GM19240 (cell line): ENCODE data around the gene PRDM16.

ENCODE experiments used
- DNase-seq: peaks from one replicate; pipeline ENCODE4 v3.0.0; 2011; ENCODE audit warnings: low spot score; ENCODE audit not compliant: insufficient read length

PRDM16 gene

DNA sequence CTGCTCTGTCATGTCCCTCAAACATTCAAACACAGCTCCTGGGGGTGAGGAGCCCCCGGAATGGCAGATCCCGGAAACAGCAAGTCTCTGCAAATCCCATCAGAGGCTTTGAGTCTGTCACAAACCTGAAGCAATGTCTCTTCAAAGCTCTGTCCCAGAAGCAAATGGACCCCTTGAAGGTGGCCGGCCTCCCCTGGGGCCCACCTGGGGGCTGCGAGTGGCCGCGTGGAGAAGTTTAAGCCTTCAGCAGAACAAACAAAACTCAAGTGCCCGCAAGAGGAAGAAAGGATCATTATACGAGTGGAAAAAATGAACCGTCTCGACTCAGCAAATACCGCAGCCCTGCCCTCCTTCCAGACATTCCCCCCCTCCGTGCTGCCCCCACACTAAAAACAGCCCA, 53.3 kb downstream of the PRDM16 start:
- no peak for DNase-seq

DNA sequence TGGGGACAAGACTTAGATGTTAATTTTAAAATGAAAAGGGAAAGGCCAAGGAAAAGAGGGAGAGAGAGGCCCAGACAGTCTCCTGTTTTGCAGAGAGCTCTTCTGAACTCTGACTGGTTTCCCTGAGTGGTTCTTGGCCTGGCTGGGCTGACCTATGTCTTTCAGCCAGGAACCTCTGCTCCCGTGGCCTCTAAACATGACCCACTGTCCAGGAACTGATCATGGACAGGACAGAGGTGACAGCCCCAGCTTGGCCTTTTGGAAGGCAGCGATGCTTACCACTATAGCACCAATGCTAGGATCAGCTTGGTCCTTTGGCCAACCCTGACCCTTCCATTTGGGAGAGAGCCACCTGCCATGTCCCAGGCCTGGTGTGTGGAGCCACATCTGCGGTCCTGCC, 55.2 kb downstream of the PRDM16 start:
- DNase-seq: no peak

DNA sequence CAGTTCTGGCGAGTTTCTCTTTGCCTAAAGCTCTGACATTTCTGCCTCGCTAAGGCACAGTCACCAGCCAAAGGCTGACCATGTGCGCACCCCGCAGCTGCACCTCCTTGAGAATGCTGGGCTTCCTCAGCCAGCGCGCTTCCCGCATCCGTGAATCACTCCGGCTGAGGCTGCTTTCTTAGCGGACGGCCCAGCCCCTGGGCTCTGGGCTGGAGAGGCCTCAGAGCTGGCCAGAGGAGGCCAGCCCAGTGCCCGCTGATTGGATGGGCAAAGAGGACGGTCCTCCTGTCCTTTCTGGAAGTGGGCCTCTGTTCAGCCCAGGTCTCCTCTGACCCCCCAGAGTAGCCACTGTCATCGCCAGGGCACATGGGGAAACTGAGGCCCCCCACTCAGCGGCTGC, 56.1 kb downstream of the PRDM16 start:
- DNase-seq: no peak

DNA sequence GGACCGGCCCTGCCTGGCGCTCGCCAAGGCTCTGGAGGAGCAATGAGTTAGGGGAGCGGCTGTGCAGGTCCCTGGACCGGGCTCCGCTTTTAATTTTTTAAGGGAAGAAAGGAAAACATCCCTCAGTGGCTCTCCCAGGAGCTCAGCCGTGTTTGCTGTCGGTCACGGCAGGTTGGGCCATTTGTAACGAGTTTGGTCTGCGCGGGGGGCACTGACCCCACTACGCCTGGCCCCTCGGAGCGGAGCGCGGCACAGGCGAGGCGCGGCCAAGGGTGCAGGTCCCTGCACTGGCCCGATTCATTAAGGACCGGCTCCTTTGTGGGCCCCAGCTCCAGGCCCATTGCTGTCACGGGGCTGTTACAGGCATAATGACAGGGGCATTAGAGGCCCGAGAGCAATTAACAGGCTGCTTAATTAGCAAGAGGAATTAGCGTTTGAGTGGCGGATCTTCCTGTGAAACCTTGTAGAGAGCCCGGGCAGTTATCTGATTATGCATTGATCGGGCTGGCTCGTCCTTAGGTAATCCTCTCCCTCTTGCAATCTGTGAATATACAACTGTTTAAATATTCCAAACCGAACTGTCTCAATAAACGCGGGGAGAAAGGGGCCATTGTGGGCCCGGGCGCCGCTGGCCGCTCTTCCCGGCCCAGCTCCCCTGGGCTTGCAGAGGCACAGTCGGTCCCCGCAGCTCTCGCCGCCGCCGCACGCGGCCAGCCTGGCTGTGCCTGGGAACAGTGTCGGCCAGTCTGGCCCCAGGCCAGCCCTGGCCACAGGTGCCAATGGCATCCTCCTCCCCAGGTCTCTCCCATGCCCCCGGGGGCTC, 56.8 kb downstream of the PRDM16 start:
- DNase-seq: no peak

DNA sequence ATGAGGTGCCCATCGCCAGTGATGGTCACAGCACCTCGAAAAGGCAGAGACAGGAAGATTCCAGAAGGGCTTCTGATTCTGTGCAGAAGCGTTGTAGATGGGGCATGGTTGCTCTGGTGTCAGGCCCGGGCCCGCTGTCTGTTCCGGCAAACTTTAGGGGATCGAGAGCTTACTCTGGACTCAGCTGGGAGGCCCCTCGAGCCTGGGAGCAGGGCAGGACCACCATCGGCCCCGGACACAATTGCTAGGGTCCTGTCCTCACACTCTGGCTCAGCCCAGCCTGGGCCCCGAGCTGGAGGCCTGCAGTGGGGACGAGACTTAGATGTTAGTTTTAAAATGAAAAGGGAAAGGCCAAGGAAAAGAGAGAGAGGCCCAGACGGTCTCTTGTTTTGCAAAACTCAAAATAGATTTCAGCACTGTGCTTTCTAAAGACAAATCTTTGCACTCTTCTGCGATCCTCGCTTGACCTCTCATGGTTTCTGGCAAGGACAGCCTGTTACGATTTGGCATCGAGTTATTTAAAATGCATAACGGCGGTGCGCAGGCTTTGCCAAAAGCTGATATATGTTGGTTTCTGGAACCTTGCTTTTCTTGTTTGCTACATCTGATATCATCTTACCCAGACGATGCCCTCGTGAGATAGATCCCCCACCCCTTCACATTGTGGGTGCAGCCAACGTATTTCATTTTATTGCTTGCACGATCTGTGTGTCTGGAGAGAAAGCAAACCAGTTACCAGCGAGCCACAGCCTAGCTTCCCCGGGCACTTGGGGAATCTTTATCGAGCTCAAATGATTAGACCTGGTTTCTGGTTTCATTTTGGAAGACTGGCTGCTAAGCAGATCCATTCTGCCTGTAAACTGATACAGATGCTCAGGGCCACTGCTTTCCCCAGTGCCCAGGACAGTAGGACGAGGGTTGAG, 58.0 kb downstream of the PRDM16 start:
- DNase-seq: no peak

DNA sequence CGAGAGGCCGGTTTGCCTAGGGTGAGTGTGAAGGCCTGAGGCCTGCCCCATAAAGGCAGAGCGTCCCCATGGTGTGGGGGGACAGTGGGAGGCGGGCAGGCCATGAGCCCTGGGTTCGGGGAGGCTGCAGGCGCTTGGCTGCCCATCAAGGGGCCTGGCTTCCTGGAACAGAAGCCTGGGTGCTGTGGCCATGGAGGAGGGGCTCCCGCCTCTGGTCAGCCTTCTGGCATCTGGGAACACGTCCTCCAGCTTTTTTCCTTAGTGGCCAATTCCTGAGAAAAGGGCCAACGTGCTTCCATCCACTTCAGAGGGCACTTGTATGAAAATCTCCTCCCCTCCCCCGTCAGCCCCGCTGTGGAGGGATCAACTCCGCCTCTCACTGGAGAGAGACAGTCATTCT, 58.7 kb downstream of the PRDM16 start:
- DNase-seq: no peak

DNA sequence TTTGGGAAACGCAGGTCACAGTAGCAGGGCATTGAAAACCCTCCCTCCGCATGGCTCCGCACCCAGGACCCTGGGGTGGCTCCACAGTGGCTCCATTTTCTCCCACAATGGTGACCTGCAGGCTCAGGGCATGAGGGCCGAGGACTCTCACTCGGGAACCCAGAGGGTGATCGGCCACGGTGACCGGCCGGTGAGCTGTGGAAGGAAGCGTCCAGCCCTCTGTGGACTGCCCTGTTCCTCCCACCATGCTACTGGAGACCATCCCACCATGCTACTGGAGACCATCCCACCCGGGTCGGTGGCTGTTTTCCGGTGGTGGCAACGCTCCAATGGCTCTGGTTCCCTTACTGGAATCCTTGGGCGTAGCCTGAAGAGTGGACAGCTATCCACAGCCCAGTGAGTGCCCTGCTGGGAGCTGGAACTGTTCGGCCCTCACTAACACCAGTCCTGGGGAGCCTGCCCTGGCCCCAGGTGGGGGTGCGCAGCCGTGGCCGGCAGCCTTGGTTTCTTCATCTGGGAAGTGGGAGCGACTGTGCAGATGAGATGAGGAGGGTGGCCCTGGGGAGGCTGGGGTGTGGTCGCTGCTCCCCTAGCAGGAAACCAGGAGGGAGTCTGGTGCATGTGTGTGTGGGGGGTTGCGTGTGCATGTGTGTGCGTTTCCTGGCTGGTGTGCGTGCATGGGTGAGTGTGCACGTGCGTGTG, 59.6 kb downstream of the PRDM16 start:
- DNase-seq: no peak

DNA sequence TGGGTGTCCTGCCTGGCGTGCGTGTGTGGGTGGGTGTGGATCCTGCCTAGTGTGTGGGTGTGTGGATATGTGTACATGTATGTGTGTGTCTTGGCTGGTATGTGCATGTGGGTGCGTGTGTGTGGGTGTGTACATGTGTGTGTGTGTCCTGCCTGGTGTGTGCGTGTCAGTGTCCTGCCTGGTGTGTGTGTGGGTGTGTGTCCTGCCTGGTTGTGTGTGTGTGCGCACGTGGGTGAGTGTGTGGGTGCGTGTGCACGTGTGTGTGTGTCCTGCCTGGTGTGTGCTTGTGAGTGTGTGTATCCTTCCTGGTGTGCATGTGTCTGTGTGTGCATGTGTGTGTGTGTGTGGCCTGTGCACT, 60.1 kb downstream of the PRDM16 start:
- no peak for DNase-seq

DNA sequence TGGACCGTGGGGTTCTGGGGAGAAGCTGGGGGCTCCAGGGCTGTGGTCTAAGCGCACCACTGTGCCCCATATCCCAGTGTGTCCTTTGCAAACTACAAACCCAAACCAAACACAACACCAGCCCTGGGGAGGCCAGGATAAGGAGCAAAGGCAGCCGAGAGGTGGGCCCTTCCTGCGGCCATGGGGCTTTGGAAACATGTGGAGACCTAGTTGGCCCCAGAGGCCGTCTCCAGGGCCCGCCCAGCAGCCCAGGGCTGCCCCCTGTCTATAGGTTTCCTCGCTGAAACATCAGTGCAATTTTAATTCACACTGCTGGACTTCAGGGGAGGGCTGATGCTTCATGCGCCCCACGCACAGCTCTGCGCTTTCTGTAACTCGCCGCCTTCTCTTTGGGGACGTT, 61.3 kb downstream of the PRDM16 start:
- no peak for DNase-seq

DNA sequence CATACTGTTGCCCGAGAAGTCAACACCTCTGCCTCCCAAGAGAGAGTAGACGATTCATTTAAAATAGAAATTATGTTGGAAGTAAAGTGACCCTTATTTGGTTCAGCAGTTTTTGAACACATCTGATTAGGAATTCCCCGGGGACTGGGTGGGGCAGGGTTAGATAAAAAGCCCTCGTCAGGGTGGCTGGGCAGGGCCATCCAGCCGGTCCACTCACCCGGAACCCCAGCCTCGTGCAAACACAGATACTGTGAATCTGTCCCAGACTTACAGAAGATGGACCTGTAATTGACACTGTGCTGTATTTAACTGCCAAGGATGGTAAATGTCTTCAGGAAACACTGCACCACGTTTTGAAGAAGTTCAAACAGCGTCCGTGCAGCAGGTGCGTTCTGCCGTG, 63.7 kb downstream of the PRDM16 start:
- no peak for DNase-seq

DNA sequence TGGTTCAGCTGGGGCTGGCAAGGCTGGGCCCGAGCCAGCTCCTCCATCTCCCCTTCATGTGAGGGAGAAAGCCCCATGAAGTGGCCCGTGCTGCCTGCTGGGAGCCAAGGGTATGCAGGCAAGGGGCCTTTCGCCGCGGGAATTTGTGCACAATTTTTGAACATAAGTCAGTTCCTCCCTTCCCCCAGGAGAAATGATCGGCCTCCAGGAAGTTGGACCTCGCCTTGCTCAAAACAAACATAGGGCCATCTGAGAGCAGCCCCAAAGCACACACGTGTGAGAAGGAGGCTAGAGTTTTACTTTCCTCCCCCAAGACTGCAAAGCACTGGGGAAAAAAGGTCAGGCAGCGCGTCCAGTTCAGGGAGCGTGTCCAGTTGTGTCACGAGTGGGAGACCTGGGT, 64.7 kb downstream of the PRDM16 start:
- no peak for DNase-seq

DNA sequence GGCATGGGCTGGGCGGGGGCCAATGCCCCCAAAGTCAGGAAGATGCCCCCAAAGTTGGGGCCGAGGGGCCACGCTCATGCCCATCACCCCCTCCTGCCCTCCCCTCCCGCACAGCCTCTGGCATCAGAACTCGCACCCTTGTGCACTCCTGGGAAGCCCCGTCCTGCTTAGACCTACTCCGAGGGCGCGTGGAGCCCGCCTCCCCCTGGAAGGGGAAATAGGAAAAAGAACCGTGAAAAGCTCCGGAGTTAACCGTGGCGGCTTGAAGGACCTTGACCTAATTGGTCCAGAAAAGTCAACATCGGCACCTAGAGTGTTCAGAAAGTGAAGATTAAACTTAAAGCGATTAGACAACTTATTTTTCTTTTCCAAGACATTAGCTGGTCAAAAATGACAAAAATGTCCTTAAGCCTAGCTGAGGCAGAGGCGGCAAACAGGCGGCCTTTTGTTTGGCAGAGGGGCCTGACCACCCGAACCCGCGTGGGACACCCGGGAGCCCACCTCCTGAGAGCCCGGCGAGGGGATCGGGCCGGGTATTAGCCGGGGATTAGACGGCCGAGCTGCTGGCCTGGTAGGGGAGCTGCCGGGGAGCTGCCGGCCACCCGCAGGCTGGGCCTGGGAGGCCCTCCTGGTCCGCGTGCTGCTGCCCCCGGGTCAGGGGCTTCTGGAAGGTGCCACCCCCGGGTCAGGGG, 65.5 kb downstream of the PRDM16 start:
- DNase-seq: no peak

DNA sequence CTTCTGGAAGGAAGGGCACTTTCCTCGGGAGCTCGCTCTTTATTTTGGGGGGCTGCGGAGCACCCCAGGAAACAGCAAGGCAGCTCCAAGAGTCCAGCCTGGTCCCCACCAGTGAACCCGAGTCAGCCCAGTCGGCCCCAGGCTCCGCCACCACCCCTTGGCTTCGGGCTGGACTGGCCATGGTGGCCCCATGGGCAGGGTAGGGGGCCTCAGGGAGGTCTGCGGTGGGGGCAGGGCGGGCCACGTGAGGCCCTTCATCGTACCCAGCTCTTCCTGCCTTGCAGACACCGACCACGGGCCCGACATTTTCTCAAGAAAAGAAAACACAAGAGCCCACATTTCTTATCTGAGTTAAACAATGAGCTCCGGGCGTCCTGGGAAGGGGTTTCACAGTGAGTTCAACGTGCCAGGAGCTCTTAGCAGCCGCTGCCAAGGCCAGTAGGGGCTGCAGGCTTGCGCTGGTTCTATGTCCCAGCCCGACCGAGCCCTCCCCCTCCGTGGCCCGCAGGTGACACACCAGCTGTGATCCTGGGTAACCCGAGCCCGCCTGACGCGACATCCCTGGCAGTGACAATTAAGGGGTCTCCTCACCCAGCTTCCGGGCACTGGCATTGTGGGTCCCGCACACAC, 66.2 kb downstream of the PRDM16 start:
- DNase-seq: no peak

DNA sequence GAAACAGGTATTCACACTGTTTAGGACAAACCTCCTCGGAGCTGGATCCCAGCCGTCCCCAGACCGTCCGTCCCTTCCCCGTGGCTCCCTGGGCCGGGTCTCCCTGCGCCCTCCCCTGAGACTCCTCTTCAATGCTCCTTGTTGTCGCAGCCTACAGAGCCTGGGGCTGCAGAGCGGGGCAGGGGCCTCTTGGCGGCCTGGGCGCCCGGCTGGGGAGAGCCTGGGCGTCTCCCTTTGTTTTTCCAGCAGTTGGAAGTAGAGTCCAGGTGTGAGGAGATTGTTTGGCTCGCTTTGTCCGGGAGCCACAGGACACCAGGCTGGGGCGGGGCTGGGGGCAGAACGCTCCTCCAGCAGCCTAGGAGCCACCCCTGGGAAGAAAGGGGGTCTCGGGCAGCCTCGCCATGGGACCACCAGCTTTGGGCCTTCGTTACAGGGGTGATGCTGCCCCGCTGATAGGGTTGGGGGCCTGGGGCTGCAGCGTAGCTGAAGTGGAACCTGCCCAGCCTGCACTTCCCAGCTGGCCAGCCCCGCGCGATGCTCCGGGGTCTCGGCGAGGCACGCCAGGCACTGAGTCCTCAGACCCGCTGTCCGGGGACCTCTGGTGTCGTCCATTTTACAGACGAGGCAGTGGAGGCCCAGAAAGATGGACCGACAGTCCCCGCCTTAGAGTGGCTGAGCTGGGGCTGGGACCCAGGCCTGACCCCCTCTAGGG, 66.9 kb downstream of the PRDM16 start:
- DNase-seq: no peak

DNA sequence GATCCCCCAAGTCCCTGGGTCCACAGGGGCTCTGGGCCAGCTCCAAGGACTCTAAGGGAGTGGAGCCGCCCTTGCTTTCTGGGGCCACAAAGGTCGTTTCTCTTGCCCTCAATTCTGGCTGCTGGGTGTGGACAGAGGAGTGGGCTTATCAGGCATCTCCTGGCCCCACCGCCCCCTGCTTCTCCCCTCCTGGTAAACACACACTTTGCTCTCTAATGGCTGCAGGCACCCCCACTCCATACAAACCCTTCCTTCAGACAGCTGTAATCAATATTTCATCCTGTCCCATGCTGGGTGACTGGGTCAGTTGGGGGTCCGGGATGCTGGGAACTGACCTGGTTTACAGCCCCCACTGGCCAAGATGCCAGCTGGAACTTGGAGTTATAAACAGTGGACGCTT, 67.5 kb downstream of the PRDM16 start:
- DNase-seq: no peak

DNA sequence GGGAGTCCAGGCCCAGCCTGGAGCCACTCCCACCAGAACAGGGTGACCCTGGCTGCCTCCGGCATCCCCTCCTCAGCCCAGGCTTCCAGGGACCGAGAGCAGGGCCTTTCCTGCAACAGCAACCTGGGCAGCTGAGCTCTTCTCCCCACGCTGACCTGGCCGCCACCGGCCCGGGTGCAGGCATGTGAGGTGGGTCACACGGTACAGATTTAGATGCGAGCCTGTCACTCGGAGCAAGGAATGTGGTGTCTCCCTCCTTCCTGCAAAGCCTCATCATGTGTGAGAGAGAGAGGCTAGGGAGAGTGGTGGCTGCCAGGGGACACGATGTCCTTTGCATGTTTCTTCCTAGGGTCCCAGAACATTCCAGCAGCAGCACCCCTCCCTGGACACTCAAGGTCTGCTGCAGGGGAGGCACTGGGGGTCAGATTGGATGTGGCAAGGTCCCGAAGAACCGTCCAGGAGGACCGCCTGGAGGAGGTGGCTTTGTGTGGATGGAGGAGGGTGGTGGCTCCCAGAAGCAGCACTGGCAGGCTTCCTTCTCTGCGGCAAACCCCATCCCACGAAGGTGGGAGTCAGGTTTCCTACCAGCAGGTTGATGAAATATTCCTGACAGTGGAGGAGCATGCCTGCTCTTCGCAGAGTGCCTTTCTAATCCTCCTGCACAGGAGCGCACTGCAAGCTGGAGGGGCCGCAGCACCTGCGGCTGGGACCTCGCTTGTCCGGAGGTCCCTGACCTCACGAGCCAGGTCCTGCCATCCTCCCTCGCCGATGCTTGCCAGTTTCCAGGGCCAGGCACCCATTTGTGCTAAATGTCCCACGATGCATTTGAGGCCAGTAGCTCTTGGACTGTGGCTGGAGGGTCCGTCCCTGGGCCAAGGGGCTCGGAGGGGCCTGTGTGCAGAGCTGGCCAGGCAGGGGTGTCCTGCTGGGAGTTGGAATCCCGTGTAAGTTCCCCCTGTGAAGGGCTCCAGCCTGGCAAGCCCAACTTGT, 68.4 kb downstream of the PRDM16 start:
- DNase-seq: no peak

DNA sequence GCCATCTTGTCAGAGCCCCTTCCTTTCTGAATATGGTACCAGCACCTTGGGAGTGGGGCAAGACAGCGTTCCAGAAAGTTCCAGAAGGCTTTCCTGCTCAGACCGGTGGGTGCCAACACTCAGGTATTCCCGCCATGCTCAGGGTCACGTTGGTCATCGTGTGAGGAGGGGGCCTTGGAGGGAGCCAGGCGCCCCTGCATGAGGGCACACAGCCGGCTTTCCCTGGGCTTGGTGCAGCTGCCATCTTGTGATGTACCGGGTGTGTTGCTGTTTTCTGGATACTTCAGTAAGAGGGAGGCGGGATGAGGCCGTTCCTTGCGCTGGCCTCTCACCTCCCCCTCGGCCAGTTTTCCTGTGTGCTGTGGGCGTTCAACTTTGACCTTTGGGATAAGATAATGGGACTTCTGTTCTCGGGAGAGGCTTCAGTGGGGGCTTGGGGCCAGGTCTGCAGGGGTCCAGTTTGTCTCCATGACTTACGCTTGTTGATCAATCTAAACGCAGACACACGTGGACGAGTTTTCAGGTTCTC, 69.7 kb downstream of the PRDM16 start:
- DNase-seq: no peak

DNA sequence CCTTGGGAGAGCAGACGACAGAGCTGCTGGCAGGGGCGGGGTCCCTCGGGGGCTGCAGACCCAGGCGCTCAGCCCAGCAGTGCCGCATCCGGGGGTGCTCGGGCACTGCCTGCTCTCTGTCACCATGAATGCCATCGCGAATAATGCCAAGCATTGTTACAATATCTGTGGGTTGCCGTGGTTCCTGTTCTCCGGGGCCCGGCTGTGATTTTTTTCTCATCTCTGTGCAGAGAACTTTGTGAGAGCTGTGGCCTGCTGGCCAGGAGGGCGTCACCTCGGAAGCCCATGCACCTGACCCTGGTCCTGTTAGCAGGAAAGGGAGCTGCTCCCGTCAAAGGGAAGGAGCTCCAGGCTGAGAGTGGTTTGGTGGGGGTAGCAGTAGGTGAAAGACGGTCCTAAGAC, 70.4 kb downstream of the PRDM16 start:
- no peak for DNase-seq

DNA sequence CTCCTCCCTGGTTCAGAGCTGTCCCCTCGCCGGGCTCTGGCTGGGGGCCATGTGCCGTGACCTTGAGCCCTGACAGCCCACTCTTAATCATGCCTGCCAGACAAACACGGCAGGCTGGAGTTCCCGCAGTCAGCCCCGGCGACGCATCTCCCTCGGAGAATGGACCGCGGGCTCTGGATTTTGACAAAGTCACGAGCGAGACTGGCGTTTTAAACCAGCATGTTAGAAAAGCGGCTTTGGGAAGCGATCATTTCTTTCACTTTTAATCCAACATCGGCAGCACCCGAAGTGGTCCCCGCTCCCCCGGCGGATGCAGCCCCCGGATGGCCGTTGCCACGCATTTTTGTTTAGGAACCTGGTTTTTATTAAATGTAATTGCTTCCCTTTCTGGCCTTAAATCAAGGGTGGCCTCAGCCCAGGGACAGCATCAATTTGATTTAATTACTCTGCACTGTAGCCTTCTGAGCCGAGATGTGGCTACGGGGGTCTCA, 70.9 kb downstream of the PRDM16 start:
- DNase-seq: no peak
